ENCODE measurements around the gene SGCE. TPM values are rescaled to one million over a fixed set of nuclear protein-coding genes. Genes with fewer than 3 reads are reported as not detected.

SGCE gene
- total RNA-seq, 1 donor from 2014 or later = 84.0 TPM

GRCh38 chr7:94676431-94676830, 20.5 kb upstream of the SGCE start:
- no peak for DNase-seq (ENCODE audit: extremely low spot score in 2 of 2)

DNA sequence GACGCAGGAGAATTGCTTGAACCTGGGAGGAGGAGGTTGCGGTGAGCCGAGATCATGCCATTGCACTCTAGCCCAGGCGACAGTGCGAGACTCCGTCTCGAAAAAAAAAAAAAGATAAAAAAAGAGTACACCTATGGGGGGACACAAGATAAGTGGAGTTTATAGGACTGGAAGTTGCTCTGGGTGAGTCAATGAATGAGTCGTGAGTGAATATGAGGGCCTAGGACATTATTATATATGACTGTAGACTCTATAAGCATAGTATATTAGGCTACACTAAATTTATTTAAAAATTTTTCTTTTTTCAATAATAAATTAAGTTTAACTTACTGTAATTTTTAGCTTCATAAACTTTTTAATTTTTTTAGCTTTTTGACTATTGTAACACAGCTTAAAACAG, 19.4 kb upstream of the SGCE start:
- Histone ChIP-seq H3K4me1 (no peaks in the 10 kb centered on the region), H3K4me3 (no peak overlapping the region), H3K36me3 (no peaks in the 10 kb centered on the region), H3K27ac (no peak overlapping the region), H3K9me3 (no peaks in the 10 kb centered on the region), H3K27me3 (no peaks in the 10 kb centered on the region)
- no peak for DNase-seq (ENCODE audit: extremely low spot score in 2 of 2)
- TF ChIP-seq POLR2A (IDR thresholded peaks at IDR 0.05) (no peak), POLR2AphosphoS5 (IDR thresholded peaks at IDR 0.05; ENCODE audit: insufficient read depth in 1 of 2, low read depth in 1 of 2) (no peak)
- TF ChIP-seq, protein P1, sequence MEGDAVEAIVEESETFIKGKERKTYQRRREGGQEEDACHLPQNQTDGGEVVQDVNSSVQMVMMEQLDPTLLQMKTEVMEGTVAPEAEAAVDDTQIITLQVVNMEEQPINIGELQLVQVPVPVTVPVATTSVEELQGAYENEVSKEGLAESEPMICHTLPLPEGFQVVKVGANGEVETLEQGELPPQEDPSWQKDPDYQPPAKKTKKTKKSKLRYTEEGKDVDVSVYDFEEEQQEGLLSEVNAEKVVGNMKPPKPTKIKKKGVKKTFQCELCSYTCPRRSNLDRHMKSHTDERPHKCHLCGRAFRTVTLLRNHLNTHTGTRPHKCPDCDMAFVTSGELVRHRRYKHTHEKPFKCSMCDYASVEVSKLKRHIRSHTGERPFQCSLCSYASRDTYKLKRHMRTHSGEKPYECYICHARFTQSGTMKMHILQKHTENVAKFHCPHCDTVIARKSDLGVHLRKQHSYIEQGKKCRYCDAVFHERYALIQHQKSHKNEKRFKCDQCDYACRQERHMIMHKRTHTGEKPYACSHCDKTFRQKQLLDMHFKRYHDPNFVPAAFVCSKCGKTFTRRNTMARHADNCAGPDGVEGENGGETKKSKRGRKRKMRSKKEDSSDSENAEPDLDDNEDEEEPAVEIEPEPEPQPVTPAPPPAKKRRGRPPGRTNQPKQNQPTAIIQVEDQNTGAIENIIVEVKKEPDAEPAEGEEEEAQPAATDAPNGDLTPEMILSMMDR (IDR thresholded peaks at IDR 0.05) = no peak
- intact Hi-C loops (cut with DNase I) = no loop called here

More at GRCh38 chr7:94676431-94676830, 20.5 kb upstream of the SGCE start:
- no peak for TF ChIP-seq POLR2AphosphoS5 (IDR thresholded peaks at IDR 0.05; ENCODE audit: insufficient read depth in 1 of 2, low read depth in 1 of 2)
- TF ChIP-seq, protein P1 (IDR thresholded peaks at IDR 0.05) = no peak
- no peak for TF ChIP-seq POLR2A (IDR thresholded peaks at IDR 0.05)
- no peak overlapping the region for H3K4me3 ChIP-seq
- intact Hi-C loops (cut with DNase I) = no loop called here
- no peaks in the 10 kb centered on the region for H3K9me3 ChIP-seq
- H3K27ac ChIP-seq = no peak overlapping the region
- H3K27me3 ChIP-seq = no peaks in the 10 kb centered on the region
- H3K36me3 ChIP-seq = no peaks in the 10 kb centered on the region
- H3K4me1 ChIP-seq = no peaks in the 10 kb centered on the region

DNA sequence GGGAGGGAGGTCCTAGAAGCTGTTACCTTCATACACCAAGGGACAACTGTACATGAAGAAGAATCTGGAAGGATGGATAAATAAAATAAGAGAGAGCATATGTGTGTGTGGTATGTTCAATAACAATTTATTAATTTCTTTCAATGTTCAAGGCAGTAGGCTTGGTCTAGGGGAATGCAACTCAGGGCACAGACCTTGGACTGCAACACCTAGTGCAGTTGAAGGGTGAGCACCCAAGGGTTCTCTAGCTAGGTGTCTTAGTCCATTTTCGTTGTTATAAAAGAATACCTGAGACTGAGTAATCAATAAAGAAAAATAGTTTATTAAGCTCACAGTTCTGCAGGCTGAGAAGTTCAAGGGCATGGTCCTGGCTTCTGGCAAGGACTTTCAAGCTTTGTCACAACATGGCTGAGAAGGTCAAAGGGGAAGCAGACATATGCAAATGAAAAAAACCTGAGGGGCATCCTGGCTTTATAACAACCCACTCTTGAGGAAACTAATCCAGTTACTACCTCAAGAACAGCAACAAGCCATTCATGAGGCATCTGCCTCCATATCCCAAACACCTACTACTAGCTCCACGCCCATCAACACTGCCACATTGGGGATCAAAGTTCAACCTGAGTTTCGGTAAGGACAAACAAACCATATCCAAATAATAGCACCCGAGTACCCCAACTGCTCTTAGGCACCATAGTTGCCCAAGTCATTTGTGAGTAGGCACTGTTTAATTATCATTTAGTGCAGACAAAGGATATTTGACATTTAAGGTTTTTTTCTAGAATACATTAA, 15.7 kb upstream of the SGCE start:
- no peak overlapping the region for H3K4me3 ChIP-seq
- TF ChIP-seq, protein P1 (IDR thresholded peaks at IDR 0.05) = no peak
- TF ChIP-seq POLR2A (IDR thresholded peaks at IDR 0.05) (no peak), POLR2AphosphoS5 (IDR thresholded peaks at IDR 0.05; ENCODE audit: insufficient read depth in 1 of 2, low read depth in 1 of 2) (no peak)
- H3K9me3 ChIP-seq = no peaks in the 10 kb centered on the region
- DNase-seq (ENCODE audit: extremely low spot score in 2 of 2) = no peak
- no peaks in the 10 kb centered on the region for H3K27me3 ChIP-seq
- intact Hi-C loops (cut with DNase I) = no loop called here
- no peak overlapping the region for H3K27ac ChIP-seq
- H3K36me3 ChIP-seq = no peaks in the 10 kb centered on the region
- H3K4me1 ChIP-seq = no peaks in the 10 kb centered on the region

GRCh38 chr7:94669773-94670495, 14.0 kb upstream of the SGCE start:
- Histone ChIP-seq H3K4me1 (no peaks in the 10 kb centered on the region), H3K4me3 (no peak overlapping the region), H3K27me3 (no peaks in the 10 kb centered on the region), H3K27ac (no peak overlapping the region), H3K9me3 (no peaks in the 10 kb centered on the region), H3K36me3 (no peaks in the 10 kb centered on the region)
- TF ChIP-seq POLR2A (IDR thresholded peaks at IDR 0.05) (no peak), POLR2AphosphoS5 (IDR thresholded peaks at IDR 0.05; ENCODE audit: insufficient read depth in 1 of 2, low read depth in 1 of 2) (no peak)
- TF ChIP-seq, protein P1 (IDR thresholded peaks at IDR 0.05) = no peak
- no peak for DNase-seq (ENCODE audit: extremely low spot score in 2 of 2)
- intact Hi-C loops (cut with DNase I) = no loop called here

All from vagina (tissue), 2 donors.